Activated CD4-positive, CD25-positive, alpha-beta regulatory T cell treated with anti-CD3 and anti-CD28 coated beads, Interleukin-2, amount 50 U/mL, for 24 hours (primary cell): ENCODE results near the gene CIDEA.
A peak's percentile ranks its signal among the peaks of the same experiment; 100 is the strongest.
"Not testable (repeated sequence)": the region's sequence is repeated elsewhere in the genome, so short reads cannot be mapped to it uniquely, and the experiment has no call there.

Source experiments
- ATAC-seq, 2 donors: fragments of 150-1000 bp; cut with Tn5 transposase; one replicate each; pipeline ENCODE4 v1.10.0; 2021; ENCODE audit warnings: mild to moderate bottlenecking in 1 of 2, moderate library complexity in 1 of 2

The CIDEA gene, protein sequence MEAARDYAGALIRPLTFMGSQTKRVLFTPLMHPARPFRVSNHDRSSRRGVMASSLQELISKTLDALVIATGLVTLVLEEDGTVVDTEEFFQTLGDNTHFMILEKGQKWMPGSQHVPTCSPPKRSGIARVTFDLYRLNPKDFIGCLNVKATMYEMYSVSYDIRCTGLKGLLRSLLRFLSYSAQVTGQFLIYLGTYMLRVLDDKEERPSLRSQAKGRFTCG

GRCh38 chr18:12254136-12254819, at the start of gene CIDEA:
Gene CIDEA (plus strand): TSS chr18:12254361. CDS start chr18:12254384, 23 bp downstream.
- ATAC-seq = no peak

- not testable (repeated sequence) for ATAC-seq
Measured at GRCh38 chr18:12208296-12209153, 45.6 kb upstream of the CIDEA start.

- ATAC-seq = not testable (repeated sequence)
Measured at GRCh38 chr18:12212308-12212707, 41.9 kb upstream of the CIDEA start.

DNA sequence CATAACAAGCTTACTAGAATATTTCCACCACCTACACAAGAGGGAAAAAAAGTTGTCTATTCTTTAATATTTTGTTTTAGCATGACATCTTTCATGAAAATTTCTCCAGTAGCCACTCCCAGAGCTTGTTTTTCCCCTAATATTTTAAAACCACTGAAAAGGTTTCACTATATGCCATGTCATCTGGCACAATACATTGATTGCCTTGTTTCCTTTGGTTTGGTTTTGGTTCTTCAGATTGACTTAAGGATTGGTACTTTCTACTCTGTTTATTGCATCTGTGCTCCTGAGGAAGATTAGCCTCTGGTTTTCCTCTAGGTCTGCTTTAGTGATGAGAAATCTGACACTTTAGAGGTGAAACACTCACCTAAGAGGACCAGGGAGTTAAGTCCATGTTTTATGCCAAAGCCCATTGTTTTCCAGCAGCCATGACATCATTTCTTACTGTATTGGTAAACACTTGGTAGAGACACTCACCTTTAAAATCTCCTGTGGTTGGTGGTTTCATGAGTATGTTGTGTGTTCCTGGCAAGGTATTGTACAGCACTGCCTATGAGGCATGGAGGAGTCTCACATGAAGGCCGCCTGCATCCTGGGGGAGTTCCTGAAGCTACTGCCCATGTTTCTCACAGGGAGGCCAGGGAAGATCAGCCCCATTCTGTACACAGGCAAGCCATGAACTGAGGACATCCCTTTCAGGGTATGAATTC, 39.7 kb upstream of the CIDEA start:
- ATAC-seq = peak in 1 of 2 donors; percentile 13

DNA sequence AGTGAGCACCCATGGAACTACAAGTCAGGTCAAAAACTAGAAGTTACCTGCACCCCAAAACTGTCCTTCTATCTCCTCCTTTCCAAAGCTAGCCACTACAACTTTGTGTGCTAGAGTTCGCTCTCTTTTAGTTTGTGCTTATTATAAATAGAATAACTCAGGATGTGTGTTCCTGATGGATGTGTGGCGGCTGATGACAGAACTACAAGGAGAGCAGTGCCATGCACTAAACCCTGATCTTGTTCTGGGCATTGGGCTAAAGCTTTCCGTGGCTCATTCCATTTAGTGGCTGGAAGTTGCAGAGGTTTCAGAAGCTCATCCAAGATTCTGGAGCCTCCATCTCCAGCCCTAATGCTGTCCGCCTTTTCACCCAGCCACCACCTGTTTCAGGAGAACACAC, 37.7 kb upstream of the CIDEA start:
- ATAC-seq = not testable (repeated sequence)

- ATAC-seq = not testable (repeated sequence)
Measured at GRCh38 chr18:12218603-12219002, 35.6 kb upstream of the CIDEA start.

DNA sequence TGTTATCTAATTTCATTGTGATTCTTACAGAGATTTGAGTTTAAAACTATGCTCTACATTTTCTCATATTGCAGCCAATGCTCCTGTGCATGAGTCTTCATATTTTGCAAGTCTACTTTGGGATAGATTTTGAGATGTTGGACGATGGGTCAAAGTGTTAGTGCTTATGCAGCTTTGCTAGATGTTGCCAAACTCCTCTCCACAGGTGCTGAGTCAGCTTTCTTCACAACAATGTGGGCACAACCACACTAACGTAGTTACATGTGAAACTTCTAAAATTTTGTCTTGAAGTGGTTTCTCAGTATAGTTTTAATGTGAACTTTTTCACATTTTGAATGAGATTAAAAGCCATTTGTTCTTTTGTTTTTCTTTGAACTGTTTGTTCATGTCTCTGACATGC, 32.1 kb upstream of the CIDEA start:
- ATAC-seq = not testable (repeated sequence)

DNA sequence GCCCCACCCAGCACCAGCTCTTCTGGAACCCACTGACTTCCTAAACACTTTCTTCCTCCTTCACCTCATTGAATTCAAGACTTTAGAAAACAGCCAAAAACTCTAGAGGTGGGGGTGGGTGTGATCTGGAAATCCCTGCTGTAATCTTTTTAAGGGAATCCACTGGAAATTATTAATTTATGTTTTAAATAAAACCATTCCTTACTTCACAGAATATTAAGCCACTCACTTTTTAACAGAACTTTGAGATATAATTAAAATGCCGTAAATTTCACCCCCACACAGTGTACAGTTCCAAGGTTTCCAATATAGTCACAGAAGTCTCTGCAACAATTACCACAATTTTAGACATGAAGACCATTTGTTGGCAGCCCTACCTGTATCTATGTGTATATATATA, 30.8 kb upstream of the CIDEA start:
- not testable (repeated sequence) for ATAC-seq

DNA sequence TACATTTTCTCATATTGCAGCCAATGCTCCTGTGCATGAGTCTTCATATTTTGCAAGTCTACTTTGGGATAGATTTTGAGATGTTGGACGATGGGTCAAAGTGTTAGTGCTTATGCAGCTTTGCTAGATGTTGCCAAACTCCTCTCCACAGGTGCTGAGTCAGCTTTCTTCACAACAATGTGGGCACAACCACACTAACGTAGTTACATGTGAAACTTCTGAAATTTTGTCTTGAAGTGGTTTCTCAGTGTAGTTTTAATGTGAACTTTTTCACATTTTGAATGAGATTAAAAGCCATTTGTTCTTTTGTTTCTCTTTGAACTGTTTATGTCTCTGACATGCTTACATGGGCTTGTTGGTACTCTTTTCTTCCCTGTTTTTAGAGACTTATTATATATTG, 27.4 kb upstream of the CIDEA start:
- not testable (repeated sequence) for ATAC-seq

DNA sequence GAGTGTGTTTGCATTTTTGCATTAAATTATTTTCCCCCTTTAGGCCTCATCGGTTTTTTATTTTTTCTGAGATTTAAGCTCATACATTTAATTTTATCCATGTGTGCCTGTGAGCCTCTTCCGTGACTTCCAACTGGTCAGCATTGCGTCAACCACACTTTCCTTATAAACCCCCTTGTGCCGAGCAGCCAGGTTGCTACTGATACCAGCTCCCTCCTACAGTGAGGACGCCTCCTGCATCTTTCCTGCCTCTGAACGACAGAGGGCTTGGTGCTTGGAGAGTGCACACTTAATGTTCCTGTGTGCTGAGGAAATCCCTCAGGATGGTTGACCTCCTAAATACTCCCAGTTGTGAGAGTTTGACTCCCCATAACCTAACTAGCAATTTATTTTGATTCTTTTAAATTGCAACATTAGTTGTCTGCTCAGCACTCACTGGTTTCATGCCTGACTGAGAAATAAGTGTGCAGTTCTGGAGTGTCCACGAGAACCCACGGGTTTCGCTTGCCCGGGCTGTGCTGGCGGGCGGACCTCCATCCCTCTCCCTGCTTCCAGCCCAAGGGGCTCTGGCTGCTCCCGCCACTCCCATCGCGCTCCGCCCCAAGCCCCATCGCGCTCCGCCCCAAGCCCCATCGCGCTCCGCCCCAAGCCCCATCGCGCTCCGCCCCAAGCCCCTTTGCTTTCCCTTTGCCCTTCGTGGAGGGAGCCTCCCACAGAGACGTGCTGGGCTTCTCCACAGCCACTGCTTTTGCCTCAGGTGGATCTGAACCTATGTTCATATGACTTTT, 26.6 kb upstream of the CIDEA start:
- not testable (repeated sequence) for ATAC-seq

- not testable (repeated sequence) for ATAC-seq
Measured at GRCh38 chr18:12228308-12228707, 25.9 kb upstream of the CIDEA start.

GRCh38 chr18:12230561-12230960, 23.6 kb upstream of the CIDEA start:
- ATAC-seq = not testable (repeated sequence)

DNA sequence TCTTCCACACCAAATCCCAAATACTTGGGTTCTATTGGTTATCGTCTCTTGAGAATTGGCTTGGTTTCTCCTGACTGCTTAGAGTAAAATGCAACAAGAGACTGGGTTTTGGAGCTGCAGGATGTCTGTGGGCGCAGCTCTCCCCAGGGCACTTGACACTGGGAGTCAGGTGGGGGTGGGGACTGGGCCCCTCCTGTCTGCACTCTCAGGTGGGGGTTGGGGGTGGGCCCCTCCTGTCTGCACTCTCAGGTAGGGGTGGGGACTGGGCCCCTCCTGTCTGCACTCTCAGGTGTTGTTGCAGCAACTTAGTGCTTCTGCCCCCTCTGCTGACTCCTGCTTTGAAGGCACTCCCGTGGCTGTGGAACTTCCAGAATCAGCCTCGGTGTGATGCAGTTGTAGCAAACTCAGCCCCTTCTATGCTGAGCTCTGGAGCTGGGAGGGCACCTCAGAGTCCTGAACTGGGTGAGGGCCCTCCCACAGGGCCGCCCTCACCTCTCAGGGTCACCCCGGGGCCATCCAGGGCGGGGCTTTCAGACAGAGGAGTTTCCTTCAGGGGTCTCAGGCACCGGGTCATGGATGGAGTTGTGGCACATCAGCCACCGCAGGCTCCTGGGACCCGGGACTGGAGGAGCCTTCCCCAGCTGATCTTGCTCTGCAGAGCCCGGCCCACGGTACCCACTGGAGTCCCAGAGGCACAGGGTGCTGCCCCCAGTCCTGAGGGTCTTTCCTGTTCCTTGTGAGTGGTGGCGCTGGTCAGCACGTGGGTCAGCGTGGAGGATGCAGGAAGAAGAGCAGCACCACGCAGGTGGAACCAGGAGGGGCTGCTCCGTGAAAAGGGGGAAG, 22.9 kb upstream of the CIDEA start:
- no peak for ATAC-seq

GRCh38 chr18:12231986-12232385, 22.2 kb upstream of the CIDEA start:
- ATAC-seq = no peak

GRCh38 chr18:12233378-12233777, 20.8 kb upstream of the CIDEA start:
- no peak for ATAC-seq

GRCh38 chr18:12234451-12235190, 19.5 kb upstream of the CIDEA start:
- ATAC-seq = no peak

DNA sequence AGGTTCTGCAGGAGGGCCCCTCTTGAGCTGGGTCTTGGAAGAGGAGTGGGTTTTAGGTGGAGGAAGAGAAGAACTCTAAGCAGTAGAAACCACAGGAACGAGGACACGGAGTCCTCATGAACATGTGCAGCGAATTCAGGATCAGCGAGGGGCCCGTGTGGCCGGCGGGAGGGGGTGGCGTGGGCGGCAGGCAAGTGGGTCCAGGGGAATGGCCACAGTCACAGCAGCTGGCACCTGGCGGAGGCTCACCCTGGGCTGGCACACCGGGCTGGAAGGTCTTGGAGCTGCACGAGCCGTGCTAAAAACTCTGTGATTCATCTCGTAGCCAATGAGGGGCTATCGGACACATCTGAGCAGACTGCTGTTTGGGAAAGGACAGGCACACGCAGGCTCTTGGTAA, 18.0 kb upstream of the CIDEA start:
- ATAC-seq = no peak

- ATAC-seq = peak; percentile 73 to 80
Measured at GRCh38 chr18:12236934-12237832, 17.0 kb upstream of the CIDEA start.

DNA sequence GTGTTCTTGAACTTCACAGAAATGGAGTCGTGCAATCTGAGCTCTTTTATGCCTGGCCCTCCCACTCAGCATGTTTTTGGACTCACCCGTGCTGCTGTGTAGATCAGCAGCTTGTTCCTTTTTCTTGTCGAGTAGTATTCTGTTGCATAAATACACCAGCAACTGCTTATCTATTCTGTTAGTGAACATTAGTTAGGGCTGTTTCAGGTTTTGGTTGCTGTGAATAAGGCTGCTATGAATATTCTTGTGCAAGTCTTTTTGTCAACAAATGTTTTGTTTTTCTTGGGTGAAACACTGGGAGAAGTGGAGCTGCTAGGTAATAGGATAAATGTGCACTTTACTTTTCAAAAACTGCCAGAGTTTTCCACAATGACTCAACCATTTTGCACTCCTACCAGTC, 15.3 kb upstream of the CIDEA start:
- ATAC-seq = no peak
